GM23338 (cell line): ENCODE measurements around the gene NFILZ.

Experiments
- CREB1 ChIP-seq: fragments of 250-450 bp; sonication (Bioruptor Pico); IDR thresholded peaks from 2 replicates; pipeline ENCODE4 v1.5.0; 2020; ENCODE audit warnings: low read depth, mild to moderate bottlenecking, moderate library complexity
- CTCF ChIP-seq, 2 experiments: fragments of 200-600 bp in 1 of 2; sonication (generic) in 1 of 2; conservative IDR thresholded peaks; 2 replicates each; pipeline versions ENCODE4 v1.5.1 to v1.6.1; 2016 to 2017; ENCODE audit warnings: antibody characterized with exemption in 2 of 2, low read depth in 2 of 2, mild to moderate bottlenecking in 2 of 2, moderate library complexity in 1 of 2
- ETS1 ChIP-seq: IDR thresholded peaks from 2 replicates; pipeline ENCODE4 v1.6.1; 2016; ENCODE audit warnings: antibody characterized with exemption
- EZH2 ChIP-seq: fragments of 200-600 bp; sonication (generic); IDR thresholded peaks from one replicate; pipeline ENCODE4 v1.8.0; 2017; ENCODE audit warnings: antibody characterized with exemption, mild to moderate bottlenecking, low read depth; ENCODE audit not compliant: unreplicated experiment
- JUNB ChIP-seq: IDR thresholded peaks from one replicate; pipeline ENCODE4 v1.6.1; 2016; ENCODE audit warnings: antibody characterized with exemption; ENCODE audit not compliant: unreplicated experiment
- POLR2AphosphoS5 ChIP-seq: IDR thresholded peaks from 2 replicates; pipeline ENCODE4 v1.6.1; 2016; ENCODE audit warnings: antibody characterized with exemption, low read depth
- TF ChIP-seq, protein P1 (sequence below): IDR thresholded peaks from one replicate; pipeline ENCODE4 v1.6.1; 2018; ENCODE audit warnings: antibody characterized with exemption; ENCODE audit not compliant: unreplicated experiment

DNA sequence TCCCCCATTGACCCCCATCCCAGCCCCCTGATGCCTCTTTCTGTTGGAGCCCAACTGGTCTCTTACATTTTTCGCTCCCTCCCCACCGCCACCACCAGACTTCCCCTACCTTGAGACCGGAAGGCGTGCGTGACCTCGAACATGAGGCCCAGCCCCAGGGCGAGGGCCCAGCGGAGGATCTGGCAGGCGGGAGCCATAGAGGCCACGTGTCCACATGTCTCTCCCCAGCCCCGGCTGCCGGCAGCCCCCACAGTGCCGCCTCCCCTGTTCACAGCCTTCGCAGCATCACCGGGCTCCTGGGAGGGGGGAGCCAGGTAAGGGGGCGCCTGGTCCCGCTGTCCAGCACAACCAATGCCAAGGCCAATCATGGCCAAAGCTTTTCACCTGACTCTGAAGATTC, 24.9 kb upstream of the NFILZ start:
- TF ChIP-seq ETS1 = no peak
- no peak for TF ChIP-seq JUNB
- TF ChIP-seq CTCF (conservative IDR thresholded peaks at IDR 0.05; ENCODE audit: low read depth in 2 of 2) = no peak
- TF ChIP-seq, protein P1, sequence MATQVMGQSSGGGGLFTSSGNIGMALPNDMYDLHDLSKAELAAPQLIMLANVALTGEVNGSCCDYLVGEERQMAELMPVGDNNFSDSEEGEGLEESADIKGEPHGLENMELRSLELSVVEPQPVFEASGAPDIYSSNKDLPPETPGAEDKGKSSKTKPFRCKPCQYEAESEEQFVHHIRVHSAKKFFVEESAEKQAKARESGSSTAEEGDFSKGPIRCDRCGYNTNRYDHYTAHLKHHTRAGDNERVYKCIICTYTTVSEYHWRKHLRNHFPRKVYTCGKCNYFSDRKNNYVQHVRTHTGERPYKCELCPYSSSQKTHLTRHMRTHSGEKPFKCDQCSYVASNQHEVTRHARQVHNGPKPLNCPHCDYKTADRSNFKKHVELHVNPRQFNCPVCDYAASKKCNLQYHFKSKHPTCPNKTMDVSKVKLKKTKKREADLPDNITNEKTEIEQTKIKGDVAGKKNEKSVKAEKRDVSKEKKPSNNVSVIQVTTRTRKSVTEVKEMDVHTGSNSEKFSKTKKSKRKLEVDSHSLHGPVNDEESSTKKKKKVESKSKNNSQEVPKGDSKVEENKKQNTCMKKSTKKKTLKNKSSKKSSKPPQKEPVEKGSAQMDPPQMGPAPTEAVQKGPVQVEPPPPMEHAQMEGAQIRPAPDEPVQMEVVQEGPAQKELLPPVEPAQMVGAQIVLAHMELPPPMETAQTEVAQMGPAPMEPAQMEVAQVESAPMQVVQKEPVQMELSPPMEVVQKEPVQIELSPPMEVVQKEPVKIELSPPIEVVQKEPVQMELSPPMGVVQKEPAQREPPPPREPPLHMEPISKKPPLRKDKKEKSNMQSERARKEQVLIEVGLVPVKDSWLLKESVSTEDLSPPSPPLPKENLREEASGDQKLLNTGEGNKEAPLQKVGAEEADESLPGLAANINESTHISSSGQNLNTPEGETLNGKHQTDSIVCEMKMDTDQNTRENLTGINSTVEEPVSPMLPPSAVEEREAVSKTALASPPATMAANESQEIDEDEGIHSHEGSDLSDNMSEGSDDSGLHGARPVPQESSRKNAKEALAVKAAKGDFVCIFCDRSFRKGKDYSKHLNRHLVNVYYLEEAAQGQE = no peak
- TF ChIP-seq CREB1 (CRISPR knock-in tag) = no peak
- TF ChIP-seq POLR2AphosphoS5 = no peak
- TF ChIP-seq EZH2 = no peak
